Fibroblast of upper back skin (primary cell): Measurements from ENCODE around the gene SLC1A1.
A peak's percentile ranks its signal among the peaks of the same experiment; 100 is the strongest.

Source experiments
- DNase-seq: peaks from one replicate; pipeline ENCODE4 v3.0.0-alpha.2; 2013

The SLC1A1 gene

DNA sequence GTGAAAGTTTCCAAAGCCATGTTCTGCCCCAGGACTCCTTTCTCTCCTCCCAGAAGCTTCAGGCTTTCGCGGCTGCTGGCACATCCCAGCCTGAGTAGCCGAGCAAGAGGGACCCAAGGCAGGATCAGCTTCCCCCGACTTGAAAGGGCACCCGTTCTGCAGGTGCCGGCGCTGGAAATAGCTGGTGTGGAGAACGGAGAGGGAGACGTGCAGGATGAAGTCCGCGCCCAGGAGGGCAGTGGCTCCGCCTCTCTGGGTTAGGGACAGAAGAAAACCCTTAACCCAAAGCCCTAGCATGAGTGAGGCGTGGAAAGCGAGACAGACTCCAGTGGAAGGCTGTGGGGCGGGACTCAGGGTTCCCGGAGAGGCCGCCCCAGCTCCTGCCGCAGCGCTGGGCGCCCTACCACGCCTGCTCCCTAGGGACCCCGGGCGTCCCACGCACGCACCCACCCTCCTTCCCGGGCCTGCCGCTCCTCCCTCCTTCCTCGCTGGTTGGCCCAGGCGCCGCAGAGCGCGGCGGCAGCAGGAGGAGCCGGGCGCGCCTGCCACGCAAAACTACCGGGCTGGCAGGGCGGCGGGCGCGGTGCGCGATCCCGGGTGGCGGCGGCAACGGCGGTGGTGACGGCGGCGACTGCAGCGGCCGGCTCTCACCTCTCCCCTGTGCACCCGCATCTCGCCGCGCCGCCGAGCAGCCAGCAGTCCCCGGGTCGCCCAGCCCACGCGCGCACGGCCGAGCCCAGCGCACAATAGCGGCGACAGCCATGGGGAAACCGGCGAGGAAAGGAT is at the start of gene SLC1A1:
TSS of gene SLC1A1 (plus strand) at position 550 of the 786 bp plus-strand sequence. CDS start at position 762, 212 bp downstream.
- peak; percentile 25 for DNase-seq

DNA sequence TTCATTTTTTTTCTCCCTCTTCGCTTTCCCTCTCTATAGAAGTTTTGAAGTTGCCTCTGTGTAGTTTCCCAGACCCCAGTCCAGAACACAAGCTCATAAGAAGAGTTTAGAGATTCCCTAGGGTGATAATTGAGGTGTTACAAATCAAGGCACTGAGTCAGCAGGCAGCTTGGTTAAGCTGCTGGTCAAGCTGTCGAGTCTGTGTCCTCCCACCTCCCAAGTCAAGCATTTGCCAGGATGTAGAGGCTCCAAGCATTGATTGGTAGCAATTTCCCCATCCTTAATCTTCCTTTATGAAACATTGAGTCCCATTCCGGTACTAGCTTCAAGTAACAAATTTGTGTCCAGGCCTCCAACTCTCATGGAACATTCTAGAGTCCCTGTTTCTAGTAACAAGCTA is 47.5 kb upstream of the SLC1A1 start:
- DNase-seq = no peak

DNA sequence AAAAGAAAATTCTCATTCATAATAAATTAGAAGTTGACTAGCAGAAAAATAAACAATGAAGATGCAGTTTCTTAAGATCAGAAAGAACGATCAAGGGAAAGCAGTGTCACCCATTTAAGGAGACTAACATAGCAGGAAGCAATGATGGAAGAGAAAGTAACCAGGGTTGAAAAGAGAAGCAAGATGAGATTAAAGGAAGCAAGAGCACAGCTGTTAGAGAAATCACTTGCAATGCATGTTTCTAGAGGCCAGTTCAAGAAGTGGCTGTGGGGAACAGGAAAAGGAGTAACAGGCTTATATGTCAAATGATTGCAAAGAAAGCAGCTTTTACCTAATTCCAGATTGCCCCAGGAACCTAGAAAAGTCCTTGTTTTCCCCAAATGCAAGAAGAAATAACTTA is 46.8 kb upstream of the SLC1A1 start:
- no peak for DNase-seq

DNA sequence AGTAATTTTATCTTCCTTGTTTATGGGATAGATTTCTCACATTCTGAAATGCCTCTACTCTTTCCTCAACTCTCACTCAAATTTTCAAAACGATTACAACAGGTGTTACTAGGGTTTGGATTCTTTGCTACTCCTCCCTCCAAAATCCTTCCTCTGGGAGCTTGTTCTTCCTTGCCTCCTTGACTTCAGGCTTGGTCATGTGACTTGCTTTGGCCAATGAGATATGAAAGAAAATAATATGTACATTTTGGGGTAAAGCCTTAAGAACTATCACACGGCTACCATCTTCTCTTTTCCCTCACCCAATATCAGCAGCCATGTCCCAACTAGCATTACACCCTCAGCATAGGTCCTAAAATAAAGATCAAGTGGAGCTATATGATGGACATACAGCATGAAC is 28.8 kb upstream of the SLC1A1 start:
- DNase-seq = no peak

DNA sequence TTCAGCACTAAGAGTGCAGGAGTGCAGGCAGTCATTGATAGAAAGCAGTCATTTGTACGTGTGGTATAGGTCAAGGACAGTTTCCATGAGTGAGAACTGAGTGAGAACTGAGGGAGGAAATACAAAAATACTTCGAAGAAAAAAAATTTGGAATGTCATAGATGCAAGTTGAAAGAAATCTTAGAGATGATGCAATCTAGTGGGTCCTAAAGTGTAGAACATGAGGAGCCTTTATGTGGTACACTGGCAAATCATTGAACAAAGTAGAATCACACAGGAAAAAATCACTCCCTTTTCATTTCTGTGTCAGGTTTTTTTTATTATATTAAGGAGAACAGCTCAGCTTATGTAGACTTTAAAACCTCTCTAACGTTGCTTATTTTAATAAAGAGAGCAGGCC is 26.4 kb upstream of the SLC1A1 start:
- DNase-seq = no peak

DNA sequence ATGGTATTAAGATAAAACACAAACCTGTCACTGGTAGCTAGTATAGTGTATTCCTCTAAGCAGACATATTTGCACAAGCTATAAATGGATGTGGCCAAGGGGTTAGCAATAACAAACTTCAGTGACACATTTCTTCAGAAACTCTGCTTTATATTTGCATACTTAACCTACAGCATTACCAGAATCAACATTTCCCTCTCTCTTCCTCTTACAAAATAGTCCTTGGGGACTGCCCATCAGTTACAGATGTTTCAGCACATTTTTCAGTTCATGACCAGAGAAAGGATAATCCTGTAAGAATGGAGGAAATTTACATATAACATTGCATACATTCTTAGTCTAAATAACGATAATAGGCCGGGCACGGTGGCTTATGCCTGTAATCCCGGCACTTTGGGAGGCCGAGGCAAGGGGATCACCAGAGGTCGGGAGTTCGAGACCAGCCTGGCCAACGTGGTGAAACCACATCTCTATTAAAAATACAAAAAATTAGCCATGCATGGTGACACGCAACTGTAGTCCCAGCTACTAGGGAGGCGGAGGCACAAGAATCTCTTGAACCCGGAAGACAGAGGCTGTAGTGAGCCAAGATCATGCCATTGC is 25.3 kb upstream of the SLC1A1 start:
- DNase-seq = no peak

DNA sequence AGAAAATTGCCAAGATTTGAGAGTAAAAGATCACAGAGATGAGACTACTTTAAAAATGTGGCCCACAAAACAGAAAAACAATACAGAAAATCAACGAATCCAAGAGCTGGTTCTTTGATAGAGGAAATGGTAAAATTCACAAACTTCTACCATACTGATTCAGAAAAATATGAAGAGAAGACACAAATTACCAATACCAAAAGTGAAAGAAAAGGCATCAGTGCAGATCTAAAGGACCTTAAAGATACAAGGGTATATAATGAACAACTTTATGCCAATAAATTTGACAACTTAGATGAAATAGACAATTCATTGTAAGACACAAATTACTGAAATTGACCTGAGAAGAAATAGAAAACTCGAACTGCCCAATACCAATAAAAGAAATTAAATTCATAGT is 24.4 kb upstream of the SLC1A1 start:
- no peak for DNase-seq

DNA sequence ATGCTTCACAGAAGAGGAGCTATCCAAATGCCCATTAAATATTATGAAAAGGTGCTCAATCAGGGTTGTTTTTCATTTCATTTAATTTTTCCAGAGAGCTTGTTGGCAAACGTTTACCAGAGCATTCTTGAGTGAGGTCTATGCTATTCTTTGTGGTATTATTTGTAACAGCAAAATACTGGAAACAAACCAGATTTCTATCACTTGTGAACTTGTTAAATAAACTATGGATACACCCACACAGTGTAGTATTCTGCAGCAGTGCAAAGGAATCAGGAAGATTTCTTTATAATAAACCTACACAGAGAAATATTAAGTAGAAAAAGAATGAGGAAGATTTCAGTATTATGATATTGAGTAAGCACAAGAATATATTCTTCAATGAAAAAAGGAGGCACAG is 15.0 kb upstream of the SLC1A1 start:
- DNase-seq = no peak

DNA sequence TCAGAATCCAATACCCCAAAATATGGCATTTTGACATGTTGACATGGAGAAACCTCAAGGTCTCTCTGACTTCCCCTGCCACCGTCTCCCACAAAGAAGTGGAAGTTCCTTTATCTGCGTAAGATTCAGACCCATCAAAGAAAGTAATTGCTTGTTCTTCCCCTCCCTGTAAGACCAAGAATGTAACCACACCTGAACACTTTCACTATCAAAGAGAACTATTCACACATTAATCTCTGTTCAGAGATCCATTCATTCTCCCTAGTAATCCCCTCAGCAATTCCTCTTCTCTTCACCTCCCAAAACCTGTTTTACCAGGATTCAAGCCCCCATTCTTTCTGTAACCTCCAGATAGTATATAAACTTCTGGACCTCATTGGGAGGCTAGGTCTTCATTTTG is 4.1 kb upstream of the SLC1A1 start:
- DNase-seq = no peak

DNA sequence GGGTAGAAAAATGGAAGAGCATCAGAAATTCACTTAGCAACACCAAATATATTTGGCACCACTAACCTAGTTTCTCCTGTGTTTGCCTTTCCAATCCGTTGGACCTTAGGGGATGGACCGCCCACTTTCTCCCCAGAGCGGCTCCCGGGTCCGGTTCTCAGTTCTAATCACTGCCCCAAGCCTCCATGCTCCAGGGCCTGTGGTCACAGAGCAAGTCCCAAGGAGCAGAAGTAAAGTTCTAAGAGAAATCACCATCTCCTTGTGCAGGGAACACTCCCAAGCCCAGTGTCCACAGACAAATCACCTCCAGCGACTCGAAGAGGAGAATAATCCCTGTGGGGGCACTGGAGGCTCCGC is 728 bp upstream of the SLC1A1 start:
- DNase-seq = no peak

DNA sequence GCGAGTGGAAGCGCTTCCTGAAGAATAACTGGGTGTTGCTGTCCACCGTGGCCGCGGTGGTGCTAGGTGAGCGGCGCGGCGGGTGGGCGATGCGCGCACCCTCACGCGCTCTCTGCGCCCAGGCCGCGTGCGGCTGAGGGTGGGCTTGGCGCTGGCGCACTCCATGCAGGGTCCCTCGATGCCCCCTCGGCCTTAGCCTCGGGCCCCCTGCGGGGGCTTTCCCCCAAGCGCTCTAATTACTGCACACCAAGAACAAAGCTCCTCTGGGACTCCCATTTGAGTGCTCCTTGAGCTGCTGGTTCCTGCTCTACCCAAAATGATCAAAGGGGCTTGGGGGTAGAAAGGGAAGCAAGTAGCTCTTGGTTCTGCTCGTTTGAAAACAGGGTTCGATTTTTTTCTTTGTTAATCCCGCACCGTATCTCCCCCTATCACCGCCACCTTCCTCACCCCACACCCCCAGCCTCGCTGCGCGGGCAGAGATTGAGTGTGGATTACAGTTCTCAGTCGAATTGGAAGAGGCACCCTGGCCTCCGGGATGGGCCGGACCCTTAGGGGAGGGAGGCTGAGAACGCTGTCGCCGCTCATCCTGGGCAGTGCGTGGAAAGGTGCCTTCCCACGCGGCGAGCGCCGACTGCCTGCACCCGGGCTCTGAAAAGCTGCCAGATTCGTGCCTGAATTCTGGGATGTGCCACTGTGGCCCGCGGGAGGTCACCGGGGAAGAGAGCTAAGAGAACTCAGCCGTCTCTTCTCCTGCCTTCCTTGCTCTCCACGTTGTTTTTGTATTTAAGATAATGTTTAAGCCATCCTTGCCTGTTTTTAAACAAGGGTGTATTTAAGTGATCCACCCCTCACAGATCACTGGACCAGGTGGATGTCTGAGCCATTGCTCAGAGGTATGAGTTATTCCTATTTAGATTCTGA is 697 bp downstream of the SLC1A1 start:
- no peak for DNase-seq

DNA sequence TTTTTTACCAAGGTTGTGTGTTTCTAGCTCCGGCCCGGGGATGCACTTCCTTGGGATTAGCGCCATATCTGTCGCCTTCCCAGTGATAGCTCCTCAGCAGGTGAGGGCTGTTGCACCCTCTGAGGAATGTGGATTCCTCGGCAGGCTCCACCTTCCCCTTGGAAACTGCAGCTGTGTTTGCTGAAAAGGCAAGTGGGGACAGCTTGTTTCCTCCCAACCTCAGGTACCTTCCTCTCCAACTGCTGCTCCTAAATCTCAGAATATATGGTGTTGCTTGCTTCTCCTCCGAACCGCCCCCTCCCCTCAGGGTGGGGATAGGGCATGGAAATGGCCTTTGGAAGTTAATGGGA is 1.3 kb downstream of the SLC1A1 start:
- DNase-seq = no peak

DNA sequence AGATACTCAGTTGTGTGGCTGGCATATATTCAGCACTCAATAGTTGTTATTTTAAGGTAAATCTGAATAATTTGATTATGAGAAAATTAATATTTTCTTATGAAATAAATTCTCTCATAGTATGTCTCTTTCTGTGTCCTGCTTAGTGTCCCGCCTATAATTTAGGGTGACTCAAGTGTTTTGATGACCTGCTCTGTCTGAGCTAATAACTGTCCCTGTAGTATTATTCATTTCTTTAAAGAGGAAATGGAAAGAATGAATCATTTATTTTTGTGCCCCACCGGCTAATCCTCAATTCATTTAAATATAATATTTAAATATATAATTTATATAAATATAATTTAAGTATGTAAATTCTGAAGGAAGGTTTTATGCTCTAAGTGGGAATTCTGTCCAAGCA is 4.1 kb downstream of the SLC1A1 start:
- no peak for DNase-seq

DNA sequence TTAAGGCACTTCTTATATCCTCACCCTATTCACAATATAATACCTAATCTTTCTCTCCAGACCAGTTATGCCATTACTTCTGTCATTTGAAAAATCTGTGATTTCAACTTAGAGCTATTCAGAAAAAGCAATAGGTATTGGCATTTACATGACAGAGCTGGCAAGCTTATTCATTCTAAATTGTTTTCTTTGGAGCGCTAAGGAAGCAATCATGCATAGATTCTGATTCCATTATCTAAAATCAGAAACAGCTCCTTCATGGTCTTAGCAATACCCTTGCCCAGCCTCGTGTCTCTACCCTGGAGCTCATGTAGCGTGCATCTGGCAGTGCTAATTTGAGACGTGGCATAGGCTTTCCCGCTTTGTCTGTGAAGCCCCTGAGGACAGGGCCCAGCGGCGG is 4.5 kb downstream of the SLC1A1 start:
- no peak for DNase-seq

DNA sequence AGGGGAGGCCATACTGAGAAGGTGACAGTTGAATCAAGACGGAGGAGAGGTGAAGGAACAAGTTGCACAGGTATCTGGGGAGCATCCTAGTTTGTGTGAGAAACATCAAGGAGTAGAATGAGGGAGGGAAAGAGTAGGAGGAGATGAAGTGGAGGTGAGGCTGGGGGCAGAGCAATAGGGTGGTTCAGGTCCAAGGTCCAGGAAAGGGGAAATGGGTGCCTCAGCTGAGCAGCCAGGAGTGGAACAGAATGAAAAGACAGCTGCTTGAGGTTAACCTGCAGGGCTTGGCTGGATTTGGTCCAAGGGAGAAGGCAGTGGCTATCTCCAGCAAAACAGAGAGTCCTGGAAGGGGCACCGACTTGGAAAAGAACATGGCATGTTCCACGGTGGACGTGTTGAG is 5.3 kb downstream of the SLC1A1 start:
- no peak for DNase-seq

DNA sequence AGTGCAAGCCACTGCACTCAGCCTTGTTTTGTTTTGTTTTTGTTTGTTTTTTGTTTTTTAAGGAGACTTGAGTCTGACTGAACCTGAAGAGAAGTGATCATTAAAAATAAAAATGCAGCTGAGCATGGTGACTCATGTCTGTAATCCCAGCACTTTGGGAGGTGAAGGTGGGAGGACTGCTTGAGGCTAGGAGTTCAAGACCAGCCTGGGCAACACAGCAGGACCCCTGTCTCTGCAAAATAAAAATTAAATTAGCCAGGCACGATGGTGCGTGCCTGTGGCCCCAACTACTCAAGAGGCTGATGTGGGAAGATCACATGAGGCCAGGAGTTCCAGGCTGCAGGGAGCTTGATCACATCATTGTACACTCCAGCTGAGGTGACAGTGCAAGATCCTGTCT is 6.2 kb downstream of the SLC1A1 start:
- no peak for DNase-seq

DNA sequence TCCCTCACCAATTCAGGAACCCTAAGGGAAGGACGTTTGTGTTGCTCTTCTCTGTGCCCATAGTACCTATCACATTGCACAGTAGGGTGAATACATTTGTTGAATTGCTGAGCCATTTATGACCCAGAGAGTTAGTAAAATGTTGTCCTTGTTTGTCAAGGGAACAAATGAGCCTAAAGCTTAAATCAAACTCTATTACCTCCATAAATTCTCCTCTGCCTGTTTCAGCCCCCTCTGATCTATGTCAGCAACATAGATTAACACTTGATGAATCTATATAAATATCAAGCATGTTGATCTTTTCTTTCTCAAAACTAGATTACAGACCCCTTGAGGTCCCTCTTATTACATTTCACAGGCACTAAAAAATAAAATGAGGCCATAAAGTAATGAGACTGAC is 7.1 kb downstream of the SLC1A1 start:
- no peak for DNase-seq

DNA sequence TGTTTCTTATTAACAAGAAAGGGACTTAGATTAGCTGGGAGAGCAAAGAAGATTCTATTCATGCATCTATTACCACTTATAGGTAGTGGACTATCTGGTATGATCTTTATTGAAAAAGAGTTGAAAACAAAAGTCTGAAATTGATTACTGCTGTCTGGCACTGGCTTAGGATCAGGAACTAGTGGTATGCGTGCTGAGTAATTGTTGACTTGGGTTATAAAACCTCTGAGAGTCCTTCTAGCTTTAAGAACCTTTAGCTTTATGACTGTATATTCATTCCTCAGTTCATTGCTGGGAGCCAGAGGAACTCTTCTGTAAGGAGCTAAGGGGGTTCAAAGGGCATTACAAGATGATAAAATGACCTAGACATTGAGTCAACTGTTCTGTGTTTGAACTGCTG is 7.6 kb downstream of the SLC1A1 start:
- DNase-seq = peak; percentile 48

DNA sequence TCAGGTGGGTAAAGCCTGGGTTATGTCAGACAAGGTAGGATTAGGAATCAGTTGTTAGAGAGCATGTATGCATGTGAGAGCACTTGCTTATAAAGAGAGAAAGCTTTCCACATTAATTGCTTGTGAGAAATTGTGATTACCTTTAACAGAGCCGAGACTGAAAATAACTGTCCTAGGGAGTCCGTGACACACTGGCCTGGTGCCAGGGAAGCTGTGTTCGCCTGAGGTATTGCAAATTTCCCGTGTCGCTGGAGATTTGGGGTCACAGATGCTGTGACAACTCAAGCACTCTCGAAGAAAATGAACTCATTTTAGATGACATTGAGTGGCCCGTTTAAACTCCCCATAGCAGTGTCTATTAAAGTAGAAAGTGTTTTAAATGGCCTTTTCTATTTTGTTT is 9.6 kb downstream of the SLC1A1 start:
- no peak for DNase-seq

DNA sequence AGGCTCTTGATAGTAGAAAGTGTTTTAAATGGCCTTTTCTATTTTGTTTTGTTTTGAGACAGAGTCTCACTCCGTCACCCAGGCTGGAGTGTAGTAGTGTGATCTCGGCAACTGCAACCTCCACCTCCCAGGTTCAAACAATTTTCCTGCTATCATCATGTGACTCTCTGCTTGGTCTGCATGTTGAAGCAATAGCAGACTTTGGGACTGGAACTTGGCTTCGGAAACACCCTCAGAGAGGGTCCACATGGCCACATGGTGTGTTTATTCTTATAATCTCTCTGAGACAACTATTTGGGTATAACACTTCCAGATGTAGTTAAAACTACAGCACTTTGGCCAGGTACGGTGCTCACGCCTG is 10.9 kb downstream of the SLC1A1 start:
- DNase-seq = no peak

DNA sequence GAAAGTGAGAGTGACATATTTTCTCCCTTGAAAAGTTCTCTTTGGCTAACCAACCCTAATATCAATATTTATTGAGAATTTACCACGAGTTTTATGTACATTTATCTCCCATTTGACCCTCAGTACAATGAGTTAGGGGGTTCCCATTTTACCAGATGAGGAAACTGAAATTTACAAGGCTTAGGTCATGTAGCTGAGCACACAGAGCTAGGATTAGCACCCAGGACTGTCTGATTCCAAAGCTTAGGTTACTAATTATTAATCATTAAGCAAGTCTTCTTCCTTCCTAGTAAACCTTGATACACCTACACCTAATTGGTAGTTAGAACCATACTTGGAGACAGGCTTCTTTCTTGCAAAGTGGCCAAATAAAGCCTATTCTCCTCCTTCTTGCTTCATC is 12.2 kb downstream of the SLC1A1 start:
- DNase-seq = no peak

DNA sequence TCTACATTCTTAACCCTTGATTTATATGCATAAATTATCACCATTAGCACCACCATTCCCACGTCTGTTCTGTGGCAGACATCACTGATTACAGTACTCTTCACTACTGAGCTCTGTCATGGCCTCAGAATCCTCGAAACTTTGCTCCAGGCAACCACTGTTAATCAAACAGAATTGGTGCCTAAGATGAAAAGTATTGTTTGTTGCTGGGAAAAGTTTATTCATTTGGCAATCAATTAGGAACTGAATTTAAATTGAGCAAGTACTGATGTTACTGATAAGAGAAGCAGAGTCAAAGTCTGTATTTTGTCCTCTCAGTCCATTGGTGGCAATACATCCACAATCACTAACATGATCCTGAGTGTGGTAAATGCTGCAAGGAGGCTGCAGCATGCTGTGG is 12.8 kb downstream of the SLC1A1 start:
- no peak for DNase-seq

DNA sequence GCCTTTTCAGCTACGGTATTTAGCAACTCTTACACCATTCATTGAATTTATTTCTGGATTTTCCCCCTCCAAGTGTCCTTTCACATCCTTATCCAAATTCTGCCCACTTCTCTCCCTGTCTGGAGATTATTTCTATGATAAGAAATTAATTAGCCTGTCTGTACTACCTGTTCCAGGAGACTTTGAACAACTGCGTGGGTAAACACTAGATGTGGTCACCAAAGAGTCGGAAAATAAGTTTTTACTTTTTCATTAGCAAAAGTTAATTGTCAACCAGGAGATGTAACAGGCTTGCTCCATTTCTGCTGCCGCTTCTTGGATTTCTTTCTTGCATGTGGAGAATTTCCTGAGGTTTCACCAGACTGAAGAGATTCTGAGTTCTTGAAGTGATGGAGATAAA is 14.0 kb downstream of the SLC1A1 start:
- no peak for DNase-seq

DNA sequence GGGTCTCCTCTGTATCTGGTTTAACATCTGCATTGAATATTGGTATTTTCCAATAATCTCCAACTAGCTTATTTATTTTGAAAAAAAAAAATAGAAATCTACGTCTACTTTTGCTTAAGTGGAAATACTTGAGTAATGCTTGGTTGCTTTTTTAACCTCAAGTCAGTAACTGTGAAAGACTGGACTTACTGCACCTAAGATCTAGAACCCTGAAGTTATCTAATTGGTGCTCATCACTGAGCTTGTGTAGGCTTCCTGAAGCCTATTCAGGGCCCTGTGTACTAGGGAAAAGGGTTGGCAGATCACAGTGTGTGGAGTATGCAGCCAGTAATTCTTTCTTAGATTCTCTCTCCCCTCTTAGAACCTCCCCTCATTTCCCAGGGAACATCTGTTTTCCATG is 16.2 kb downstream of the SLC1A1 start:
- DNase-seq = peak; percentile 25
